Heart left ventricle (tissue), 16 donors: Measurements from ENCODE around the gene NACAD. TPM values are rescaled to one million over a fixed set of nuclear protein-coding genes. Genes with fewer than 3 reads are reported as not detected.

ENCODE experiments used
- ATAC-seq, 4 donors: fragments of 200-7000 bp; cut with Tn5 transposase; one replicate each; pipeline ENCODE4 v1.9.1; 2020 to 2022; ENCODE audit warnings: moderate library complexity in 4 of 4, mild to moderate bottlenecking in 3 of 4, moderate number of reproducible peaks in 1 of 4
- DNase-seq, 5 donors: peaks; one replicate each; pipeline ENCODE4 v3.0.0-alpha.2; 2020
- H3K27ac ChIP-seq, 12 donors: fragments of 200-600 bp; sonication (generic) in 4 of 12; one replicate each; pipeline versions ENCODE4 v1.5.0 to v1.8.0; 2016 to 2022; ENCODE audit warnings: mild to moderate bottlenecking in 2 of 12
- H3K27me3 ChIP-seq, 9 donors: fragments of 200-600 bp; sonication (generic) in 2 of 9; one replicate each; pipeline versions ENCODE4 v1.5.1 to v1.8.0; 2016 to 2022; ENCODE audit warnings: mild to moderate bottlenecking in 3 of 9
- H3K36me3 ChIP-seq, 9 donors: fragments of 200-600 bp; sonication (generic) in 2 of 9; one replicate each; pipeline versions ENCODE4 v1.5.0 to v1.8.0; 2018 to 2022; ENCODE audit warnings: mild to moderate bottlenecking in 2 of 9
- H3K4me1 ChIP-seq, 12 donors: fragments of 200-600 bp; sonication (generic) in 4 of 12; one replicate each; pipeline versions ENCODE4 v1.5.0 to v1.8.0; 2016 to 2022; ENCODE audit warnings: mild to moderate bottlenecking in 3 of 12
- H3K4me3 ChIP-seq, 12 donors: fragments of 200-600 bp; sonication (generic) in 4 of 12; one replicate each; pipeline versions ENCODE4 v1.5.0 to v1.8.0; 2017 to 2022; ENCODE audit warnings: mild to moderate bottlenecking in 9 of 12, moderate library complexity in 4 of 12
- H3K9me3 ChIP-seq, 12 donors: fragments of 200-600 bp; sonication (generic) in 4 of 12; one replicate each; pipeline versions ENCODE4 v1.5.0 to v1.8.0; 2016 to 2022; ENCODE audit warnings: mild to moderate bottlenecking in 1 of 12
- POLR2A ChIP-seq, 2 donors: fragments of 450-650 bp; IDR thresholded peaks; one replicate each; pipeline ENCODE4 v1.6.1; 2017; ENCODE audit warnings: antibody characterized with exemption in 2 of 2, mild to moderate bottlenecking in 2 of 2, moderate library complexity in 2 of 2
- WGBS, 4 donors: extraction: QIAGEN DNeasy Blood & Tissue Kit in 2 of 4; methylation state at CpG; one replicate each; pipeline versions ENCODE4 v1.1.5 to v1.1.7; 2013 to 2018; 5-methylcytosine and 5-hydroxymethylcytosine counted together
- intact Hi-C, 10 donors: fragments of 100-400 bp; cut with DNase I; formaldehyde crosslinking; loops; one replicate each; pipeline versions ENCODE4 v1.11.1 to v1.14.2; 2022
- polyA plus RNA-seq, 2 donors: library from polyadenylated mRNA; stranded (reverse); fragments of 200-250 nt; gene quantifications; one replicate each; pipeline ENCODE4 v1.2.3, GENCODE V29; 2013
- total RNA-seq, 9 donors: library from RNA; depleted of rRNA in 2 of 9; stranded (reverse); fragments of >200 nt in 2 of 9; fragmentation: NEBNext Ultra II Directional in 3 of 9; extraction: Animal tissue kit (Norgen Biotek cat#: 25700) in 3 of 9; gene quantifications; one replicate each; pipeline versions ENCODE4 v1.1.0 to v1.2.4, GENCODE V29; 2016 to 2023
- TF ChIP-seq, protein P1 (sequence below), 12 donors: fragments of 200-600 bp; sonication (generic) in 4 of 12; IDR thresholded peaks; one replicate each; pipeline versions ENCODE4 v1.5.0 to v1.8.0; 2018 to 2022; ENCODE audit warnings: antibody characterized with exemption in 12 of 12, mild to moderate bottlenecking in 5 of 12
- donor health status: ischemic (EF 13 %, LVEDD 7.1; RV severe dilation, severe dysfunction).
- donor health status: healthy with polysubstance abuse.
- donor health status: DM: no; HTN: yes; CAD: no.
- donor health status: DM: no; HTN: no; CAD: no.
- donor health status: ischemic (EF 25% LVEDD 6.9; RV normal size, moderate dysfunction).
- donor health status: ischemic (EF 25% LVEDD 5.7; RV mildly dilated, moderate dysfunction).
- donor health status: healthy.
- donor health status: DM: yes; HTN: yes; CAD: no.
- donor health status: ischemic (EF 35%, LVEDD 5.7; RV mildly dilated, moderate dysfunction).
- donor health status: nonischemic (EF 11% LVEDD 7.7; RV severe dilation, severe dysfunction).
- donor health status: DM: yes; HTN: yes; CAD: no.
- donor health status: PGD.
- donor health status: ischemic (EF 29% LVEDD 5.4; RV normal size, mild dysfunction).
- donor health status: nonischemic (EF 23%, LVEDD 6.1; RV moderate dilation, normal function).

The NACAD gene
- total and polyA plus RNA-seq, 11 donors, result 1.9 to 16.3 (median 5.3) TPM

DNA sequence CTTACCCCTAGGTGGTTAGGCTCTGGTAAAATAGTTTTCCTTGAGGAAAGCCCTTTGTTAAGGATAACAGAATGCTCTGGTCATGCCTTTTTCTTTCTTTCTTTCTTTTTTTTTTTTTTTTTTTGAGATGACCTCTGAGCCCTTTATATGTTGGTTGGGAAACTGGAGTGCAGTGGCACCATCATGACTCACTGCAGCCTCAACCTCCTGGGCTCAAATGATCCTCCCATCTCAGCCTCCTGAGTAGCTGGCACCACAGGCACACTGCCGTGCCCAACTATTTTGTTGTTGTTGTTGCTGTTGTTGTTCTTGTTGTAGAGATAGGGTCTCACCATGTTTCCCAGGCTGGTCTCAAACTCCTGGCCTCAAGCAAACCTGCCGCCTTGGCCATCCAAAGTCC lies 27.4 kb downstream of the NACAD start:
- TF ChIP-seq, protein P1, sequence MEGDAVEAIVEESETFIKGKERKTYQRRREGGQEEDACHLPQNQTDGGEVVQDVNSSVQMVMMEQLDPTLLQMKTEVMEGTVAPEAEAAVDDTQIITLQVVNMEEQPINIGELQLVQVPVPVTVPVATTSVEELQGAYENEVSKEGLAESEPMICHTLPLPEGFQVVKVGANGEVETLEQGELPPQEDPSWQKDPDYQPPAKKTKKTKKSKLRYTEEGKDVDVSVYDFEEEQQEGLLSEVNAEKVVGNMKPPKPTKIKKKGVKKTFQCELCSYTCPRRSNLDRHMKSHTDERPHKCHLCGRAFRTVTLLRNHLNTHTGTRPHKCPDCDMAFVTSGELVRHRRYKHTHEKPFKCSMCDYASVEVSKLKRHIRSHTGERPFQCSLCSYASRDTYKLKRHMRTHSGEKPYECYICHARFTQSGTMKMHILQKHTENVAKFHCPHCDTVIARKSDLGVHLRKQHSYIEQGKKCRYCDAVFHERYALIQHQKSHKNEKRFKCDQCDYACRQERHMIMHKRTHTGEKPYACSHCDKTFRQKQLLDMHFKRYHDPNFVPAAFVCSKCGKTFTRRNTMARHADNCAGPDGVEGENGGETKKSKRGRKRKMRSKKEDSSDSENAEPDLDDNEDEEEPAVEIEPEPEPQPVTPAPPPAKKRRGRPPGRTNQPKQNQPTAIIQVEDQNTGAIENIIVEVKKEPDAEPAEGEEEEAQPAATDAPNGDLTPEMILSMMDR (IDR thresholded peaks at IDR 0.05), result no peak
- no peak for TF ChIP-seq POLR2A (IDR thresholded peaks at IDR 0.05)
- intact Hi-C loops, result no loop called here
- H3K27ac ChIP-seq, result no peak overlapping the region
- DNase-seq (no peak), ATAC-seq (no peak)
- peaks cover 0 to 49% (median 0%) of the 10 kb centered on the region in 12 donors for H3K4me1 ChIP-seq
- no peaks in the 10 kb centered on the region for H3K27me3 ChIP-seq
- peaks cover 0 to 52% (median 25%) of the 10 kb centered on the region in 9 donors for H3K36me3 ChIP-seq
- H3K4me3 ChIP-seq, result no peak overlapping the region
- no peaks in the 10 kb centered on the region for H3K9me3 ChIP-seq
- 93 to 100% (median 97%) methylated on average over 2 of the region's 2 CpGs for WGBS, 4 donors

DNA sequence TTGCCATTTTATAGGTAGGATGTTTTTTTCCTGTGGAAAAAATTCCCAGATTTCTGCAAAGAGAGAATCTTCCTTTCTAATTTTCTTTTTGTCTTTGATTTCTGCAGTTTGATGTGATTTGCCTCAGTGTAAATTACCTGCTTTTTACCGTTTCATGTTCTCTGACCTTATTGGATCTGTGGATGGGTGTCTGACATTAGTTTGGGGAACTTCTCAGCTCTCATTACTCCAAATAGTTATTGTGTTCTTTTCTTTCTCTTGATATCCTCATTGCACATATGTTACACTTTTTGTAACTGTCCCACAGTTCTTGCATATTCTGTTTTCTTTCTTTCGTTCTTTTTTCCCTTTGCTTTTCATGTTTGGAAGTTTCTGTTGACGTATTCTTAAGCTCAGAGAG lies 28.5 kb downstream of the NACAD start:
- intact Hi-C loops, result no loop called here
- ATAC-seq (no peak), DNase-seq (no peak)
- Histone ChIP-seq H3K27me3 (no peaks in the 10 kb centered on the region), H3K4me1 (peaks cover 0 to 49% (median 0%) of the 10 kb centered on the region in 12 donors), H3K36me3 (peaks cover 0 to 41% (median 16%) of the 10 kb centered on the region in 9 donors), H3K4me3 (no peak overlapping the region), H3K9me3 (no peaks in the 10 kb centered on the region), H3K27ac (no peak overlapping the region)
- no peak for TF ChIP-seq POLR2A (IDR thresholded peaks at IDR 0.05)
- WGBS, 4 donors, result 96 to 97% (median 96%) methylated on average over 3 of the region's 3 CpGs

GRCh38 chr7:45057878-45058277 lies 30.9 kb downstream of the NACAD start:
- Histone ChIP-seq H3K4me1 (peaks cover 0 to 40% (median 0%) of the 10 kb centered on the region in 12 donors), H3K27me3 (no peaks in the 10 kb centered on the region), H3K27ac (no peak overlapping the region), H3K36me3 (peaks cover 0 to 29% (median 0%) of the 10 kb centered on the region in 9 donors), H3K9me3 (no peaks in the 10 kb centered on the region), H3K4me3 (no peak overlapping the region)
- no peak for TF ChIP-seq POLR2A (IDR thresholded peaks at IDR 0.05)
- TF ChIP-seq, protein P1 (IDR thresholded peaks at IDR 0.05), result no peak
- DNase-seq (no peak), ATAC-seq (no peak)
- WGBS, 4 donors, result 92 to 97% (median 94%) methylated on average over 5 of the region's 5 CpGs
- intact Hi-C loops, result no loop called here

DNA sequence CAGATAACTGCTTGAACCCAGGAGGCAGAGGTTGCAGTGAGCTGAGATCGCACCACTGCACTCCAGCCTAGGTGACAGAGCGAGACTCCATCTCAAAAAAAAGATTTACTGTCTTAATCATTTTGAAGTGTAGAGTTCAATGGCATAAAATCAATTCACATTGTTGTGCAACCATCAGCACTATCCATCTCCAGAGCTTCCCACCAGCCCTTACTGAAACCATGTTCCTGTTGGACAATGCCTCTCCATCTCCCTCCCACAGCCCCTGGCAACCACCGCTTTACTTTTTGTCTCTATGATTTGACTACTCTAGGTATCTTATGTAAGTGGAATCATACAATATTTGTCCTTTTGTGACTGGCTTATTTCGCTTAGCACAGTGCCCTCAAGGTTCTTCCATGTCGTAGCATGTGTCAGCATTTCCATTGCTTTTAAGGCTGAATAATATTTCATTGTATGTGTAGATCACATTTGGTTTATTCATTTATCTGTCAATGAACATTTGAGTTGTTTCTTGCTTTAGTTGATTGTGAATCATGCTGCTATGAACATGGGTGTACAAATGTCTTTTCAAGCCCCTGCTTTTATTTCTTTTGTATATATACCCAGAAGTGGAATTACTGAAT lies 33.1 kb downstream of the NACAD start:
- intact Hi-C loops, result no loop called here
- ATAC-seq, result no peak
- no peak for DNase-seq
- H3K36me3 ChIP-seq, result peaks cover 0 to 31% (median 4%) of the 10 kb centered on the region in 9 donors
- WGBS, 4 donors, result 98 to 99% (median 99%) methylated on average over 5 of the region's 5 CpGs
- H3K27me3 ChIP-seq, result no peaks in the 10 kb centered on the region
- H3K9me3 ChIP-seq, result no peaks in the 10 kb centered on the region
- H3K4me3 ChIP-seq, result no peak overlapping the region
- TF ChIP-seq POLR2A (IDR thresholded peaks at IDR 0.05), result no peak
- TF ChIP-seq, protein P1 (IDR thresholded peaks at IDR 0.05), result no peak
- H3K4me1 ChIP-seq, result peaks cover 0 to 21% (median 0%) of the 10 kb centered on the region in 12 donors
- H3K27ac ChIP-seq, result no peak overlapping the region

GRCh38 chr7:45055016-45055415 lies 33.8 kb downstream of the NACAD start:
- 90 to 97% (median 91%) methylated on average over 5 of the region's 5 CpGs for WGBS, 4 donors
- intact Hi-C loops, result no loop called here
- no peaks in the 10 kb centered on the region for H3K27me3 ChIP-seq
- no peak overlapping the region for H3K27ac ChIP-seq
- no peak for DNase-seq
- peaks cover 0 to 14% (median 0%) of the 10 kb centered on the region in 12 donors for H3K4me1 ChIP-seq
- H3K4me3 ChIP-seq, result no peak overlapping the region
- TF ChIP-seq, protein P1 (IDR thresholded peaks at IDR 0.05), result no peak
- no peak for TF ChIP-seq POLR2A (IDR thresholded peaks at IDR 0.05)
- peaks cover 0 to 32% (median 10%) of the 10 kb centered on the region in 9 donors for H3K36me3 ChIP-seq
- no peak for ATAC-seq
- no peaks in the 10 kb centered on the region for H3K9me3 ChIP-seq
